H1 (cell line): ENCODE data around the gene SLC35E4. TPM values are rescaled to one million over a fixed set of nuclear protein-coding genes. Genes with fewer than 3 reads are reported as not detected.

Source experiments
- ASH2L ChIP-seq: fragments of 200-600, 300-600 bp; sonication (generic); IDR thresholded peaks from one replicate; pipeline ENCODE4 v1.7.1; 2017; ENCODE audit warnings: low read length
- CBX5 ChIP-seq: fragments of 300-800, 300-1000 bp; sonication (generic); IDR thresholded peaks from 2 replicates; pipeline ENCODE4 v1.7.1; 2016; ENCODE audit warnings: antibody characterized with exemption, low read length, low read depth
- CEBPB ChIP-seq: IDR thresholded peaks from 2 replicates; pipeline ENCODE4 v1.6.1; 2012; ENCODE audit warnings: low read depth, low read length
- CREB1 ChIP-seq: IDR thresholded peaks from 2 replicates; pipeline ENCODE4 v1.6.1; 2012; ENCODE audit warnings: inconsistent platforms
- CTBP2 ChIP-seq: IDR thresholded peaks from 2 replicates; pipeline ENCODE4 v1.7.0; 2011; ENCODE audit warnings: borderline replicate concordance, mild to moderate bottlenecking, moderate library complexity, mixed read lengths, low read length; ENCODE audit not compliant: insufficient read depth, insufficient read length
- CTCF ChIP-seq, 3 experiments: IDR thresholded peaks; 1 replicate in 2 of 3; 2 replicates in 1 of 3; pipeline versions ENCODE4 v1.5.1 to v1.6.1; 2011; ENCODE audit warnings: low read length in 3 of 3, mild to moderate bottlenecking in 3 of 3, inconsistent platforms in 2 of 3, low read depth in 1 of 3, moderate library complexity in 1 of 3; ENCODE audit not compliant: insufficient read depth in 1 of 3; ENCODE audit errors: control extremely low read depth in 1 of 3
- EZH2 ChIP-seq: fragments of 200-600 bp; sonication (generic); IDR thresholded peaks from 2 replicates; pipeline ENCODE4 v1.7.1; 2012; ENCODE audit warnings: low read depth, mild to moderate bottlenecking, moderate library complexity, low read length, inconsistent platforms; ENCODE audit not compliant: severe bottlenecking
- GTF2F1 ChIP-seq: IDR thresholded peaks from 2 replicates; pipeline ENCODE4 v1.6.1; 2012; ENCODE audit warnings: low read depth, low read length, improper control_type of control experiment, borderline replicate concordance
- HDAC6 ChIP-seq: IDR thresholded peaks from one replicate; pipeline ENCODE4 v1.7.1; 2012; ENCODE audit warnings: low read depth, mild to moderate bottlenecking, inconsistent platforms, low read length, moderate library complexity
- POLR2AphosphoS5 ChIP-seq: IDR thresholded peaks from 2 replicates; pipeline ENCODE4 v1.6.1; 2011; ENCODE audit warnings: low read depth, low read length
- RBBP5 ChIP-seq: IDR thresholded peaks from 2 replicates; pipeline ENCODE4 v1.7.1; 2012; ENCODE audit warnings: low read depth, mild to moderate bottlenecking, inconsistent platforms, low read length, moderate library complexity, borderline replicate concordance
- RFX5 ChIP-seq: IDR thresholded peaks from 2 replicates; pipeline ENCODE4 v1.6.1; 2011; ENCODE audit warnings: low read depth, low read length, improper control_type of control experiment, borderline replicate concordance
- RNF2 ChIP-seq: fragments of 200-900, 300-1000 bp; sonication (generic); IDR thresholded peaks from 2 replicates; pipeline ENCODE4 v1.7.1; 2016; ENCODE audit warnings: borderline replicate concordance, low read depth, mild to moderate bottlenecking, antibody characterized with exemption, low read length; ENCODE audit not compliant: poor library complexity, severe bottlenecking; ENCODE audit errors: missing control alignments
- SAP30 ChIP-seq: fragments of 300-600 bp; sonication (generic); IDR thresholded peaks from 2 replicates; pipeline ENCODE4 v1.7.1; 2012; ENCODE audit warnings: low read length, moderate library complexity, mild to moderate bottlenecking, inconsistent platforms; ENCODE audit not compliant: insufficient read depth, insufficient replicate concordance
- SIN3A ChIP-seq, 2 experiments: IDR thresholded peaks in 1 of 2; conservative IDR thresholded peaks in 1 of 2; 2 replicates each; pipeline ENCODE4 v1.6.1; 2011 to 2012; ENCODE audit warnings: low read length in 2 of 2, improper control_type of control experiment in 1 of 2, low read depth in 1 of 2, mild to moderate bottlenecking in 1 of 2
- TAF7 ChIP-seq: optimal IDR thresholded peaks from 2 replicates; pipeline ENCODE3; 2011; ENCODE audit warnings: low read depth, mild to moderate bottlenecking, inconsistent platforms, low read length, moderate library complexity, borderline replicate concordance
- TEAD4 ChIP-seq: IDR thresholded peaks from 2 replicates; pipeline ENCODE4 v1.6.1; 2012; ENCODE audit warnings: low read depth, low read length, inconsistent platforms, mixed read lengths
- USF2 ChIP-seq: IDR thresholded peaks from 2 replicates; pipeline ENCODE4 v1.6.1; 2011; ENCODE audit warnings: low read length, improper control_type of control experiment
- ZNF274 ChIP-seq: IDR thresholded peaks from 2 replicates; pipeline ENCODE4 v1.7.0; 2012; ENCODE audit warnings: low read length, borderline replicate concordance; ENCODE audit errors: extremely low read depth
- polyA plus RNA-seq, 7 experiments: library from polyadenylated mRNA; depleted of rRNA in 3 of 7; stranded (reverse) in 5 of 7; unstranded in 2 of 7; fragments of >200 nt in 5 of 7; fragments of 200-250 nt in 2 of 7; gene quantifications; 1 replicate in 5 of 7; 2 replicates in 1 of 7; 4 replicates in 1 of 7; pipeline versions ENCODE4 v1.2.1 to v1.2.3, GENCODE V29; 2011 to 2013; ENCODE audit warnings: missing spikeins in 2 of 7, mixed read lengths in 2 of 7
- total RNA-seq: library from RNA; stranded (reverse); fragmentation: NEBNext Ultra II Directional; extraction: Animal tissue kit (Norgen Biotek cat#: 25700); gene quantifications from 2 replicates; pipeline ENCODE4 v1.2.1, GENCODE V29; 2021

Gene SLC35E4
- total and polyA plus RNA-seq, 2 of the 8 experiments (the other 6 are each of a cell fraction or from before 2014, with no cell fraction given) = 5.1 to 5.6 TPM

- TF ChIP-seq HDAC6 (no peak), TAF7 (no peak), CEBPB (no peak), EZH2 (no peak), ASH2L (peak; percentile 35), RNF2 (no peak), ZNF274 (no peak), RFX5 (no peak), SIN3A (conservative IDR thresholded peaks at IDR 0.05 in 1 of 2, IDR thresholded peaks at IDR 0.05 in 1 of 2; ENCODE audit: low read depth in 1 of 2, low read length in 2 of 2) (peak; percentile 90 to 97; a peak in 3 of 4 replicates), SAP30 (peak; percentile 91), CTBP2 (no peak), TEAD4 (peak; percentile 76), CREB1 (no peak), CBX5 (no peak), USF2 (peak; percentile 97), POLR2AphosphoS5 (no peak; the same call in 1 of the 2 replicates), CTCF (IDR thresholded peaks at IDR 0.05; ENCODE audit: control extremely low read depth in 1 of 3, insufficient read depth in 1 of 3, low read depth in 1 of 3, low read length in 3 of 3) (no peak), GTF2F1 (0 out of 2 replicates have a peak, but pooled peaks have one; percentile 5), RBBP5 (no peak)
These were observed 28.9 kb upstream of the SLC35E4 start, which contains the start of gene TCN2 (continued) for GRCh38 chr22:30606455-30607299.
